Progenitor cell of endocrine pancreas (in vitro differentiated cells): ENCODE results near the gene ADAT3. TPM values are rescaled to one million over a fixed set of nuclear protein-coding genes. Genes with fewer than 3 reads are reported as not detected.

Experiments
- DNase-seq: peaks from one replicate; pipeline ENCODE4 v3.0.0; 2021; ENCODE audit warnings: low spot score; ENCODE audit not compliant: unreplicated experiment
- H3K27ac Mint-ChIP-seq: 2 replicates; pipeline ENCODE4 v1.8.0; 2021; ENCODE audit warnings: mild to moderate bottlenecking, moderate library complexity, mixed read lengths
- H3K27me3 Mint-ChIP-seq: 2 replicates; pipeline ENCODE4 v1.8.0; 2021; ENCODE audit warnings: mixed read lengths
- H3K36me3 Mint-ChIP-seq: 2 replicates; pipeline ENCODE4 v1.8.0; 2022; ENCODE audit warnings: mixed read lengths; ENCODE audit not compliant: insufficient read depth
- H3K4me1 Mint-ChIP-seq: 2 replicates; pipeline ENCODE4 v1.8.0; 2021; ENCODE audit warnings: low read depth, mixed read lengths
- H3K4me3 Mint-ChIP-seq: 2 replicates; pipeline ENCODE4 v1.8.0; 2021; ENCODE audit warnings: low read depth, mild to moderate bottlenecking, moderate library complexity, mixed read lengths
- H3K9me3 Mint-ChIP-seq: 2 replicates; pipeline ENCODE4 v1.8.0; 2021; ENCODE audit warnings: low read depth, mixed read lengths
- long read RNA-seq: library from polyadenylated mRNA; unstranded; transcript quantifications from one replicate; pipeline ENCODE4 v2.0.0, GENCODE V29; 2020
- total RNA-seq: library from RNA; stranded (reverse); gene quantifications from 2 replicates; pipeline ENCODE4 v1.2.1, GENCODE V29; 2021
- TF ChIP-seq, protein P1 (sequence below): fragments of 200-600 bp; sonication (generic); IDR thresholded peaks from one replicate; pipeline ENCODE4 v1.5.0; 2021; ENCODE audit warnings: antibody characterized with exemption, mild to moderate bottlenecking; ENCODE audit not compliant: unreplicated experiment

Gene ADAT3
- total RNA-seq: 14.1 and 16.2 TPM in 2 replicates
- long read RNA-seq: 0 reads

DNA sequence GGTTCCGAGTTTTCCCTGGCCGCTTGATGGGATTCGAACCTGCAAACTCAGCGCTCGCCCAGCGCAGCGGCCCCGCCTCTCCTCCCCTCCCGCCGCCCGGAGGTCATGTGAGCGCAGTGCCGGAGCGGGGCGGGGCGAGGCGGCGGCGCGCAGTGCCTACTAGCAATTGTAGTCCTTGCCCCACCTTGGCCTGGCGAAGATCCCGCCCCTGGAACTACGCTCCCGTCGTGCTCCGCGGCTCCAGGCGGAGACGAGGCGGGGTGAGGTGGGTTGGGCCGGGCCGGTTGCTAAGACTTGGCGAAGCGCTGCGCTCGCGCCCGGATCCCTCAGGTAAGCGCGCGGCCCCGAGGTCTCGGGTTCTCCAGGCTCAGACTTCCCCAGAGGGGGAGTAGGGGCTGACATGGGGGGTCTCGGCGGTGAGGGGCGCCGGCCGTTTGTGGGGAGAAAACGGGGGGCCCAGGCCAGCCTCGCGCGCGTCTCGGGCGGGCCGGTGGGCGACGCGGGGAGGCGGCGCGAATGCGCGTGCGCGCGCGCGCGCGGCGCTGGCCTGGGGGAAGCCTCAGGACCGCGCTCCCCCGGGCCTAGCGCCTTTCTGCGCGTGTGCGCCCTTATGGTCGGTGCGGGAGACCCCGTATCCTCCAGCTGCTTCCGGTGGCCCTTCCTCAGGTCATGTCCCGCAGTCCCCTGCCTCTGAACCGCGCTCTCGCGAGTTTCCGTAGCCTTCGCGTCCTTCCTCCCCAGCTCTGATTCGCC, at the start of gene ADAT3, which contains the start of gene SCAMP4:
Gene ADAT3, plus strand, starts transcription at position 290 of the 753 bp plus-strand sequence. CDS start 6,649 bp downstream, outside the sequence.
Gene SCAMP4, plus strand, starts transcription at position 290 of the 753 bp plus-strand sequence. CDS start 9,621 bp downstream, outside the sequence.
- Mint-ChIP-seq H3K27me3 (no peaks in the 10 kb centered on the region), H3K4me1 (peaks cover 10% of the 10 kb centered on the region), H3K27ac (peak within 1 kb of the TSS; percentile 98), H3K4me3 (peak within 1 kb of the TSS; percentile 78), H3K9me3 (no peaks in the 10 kb centered on the region), H3K36me3 (peaks cover 3% of the 10 kb centered on the region)
- TF ChIP-seq, protein P1, sequence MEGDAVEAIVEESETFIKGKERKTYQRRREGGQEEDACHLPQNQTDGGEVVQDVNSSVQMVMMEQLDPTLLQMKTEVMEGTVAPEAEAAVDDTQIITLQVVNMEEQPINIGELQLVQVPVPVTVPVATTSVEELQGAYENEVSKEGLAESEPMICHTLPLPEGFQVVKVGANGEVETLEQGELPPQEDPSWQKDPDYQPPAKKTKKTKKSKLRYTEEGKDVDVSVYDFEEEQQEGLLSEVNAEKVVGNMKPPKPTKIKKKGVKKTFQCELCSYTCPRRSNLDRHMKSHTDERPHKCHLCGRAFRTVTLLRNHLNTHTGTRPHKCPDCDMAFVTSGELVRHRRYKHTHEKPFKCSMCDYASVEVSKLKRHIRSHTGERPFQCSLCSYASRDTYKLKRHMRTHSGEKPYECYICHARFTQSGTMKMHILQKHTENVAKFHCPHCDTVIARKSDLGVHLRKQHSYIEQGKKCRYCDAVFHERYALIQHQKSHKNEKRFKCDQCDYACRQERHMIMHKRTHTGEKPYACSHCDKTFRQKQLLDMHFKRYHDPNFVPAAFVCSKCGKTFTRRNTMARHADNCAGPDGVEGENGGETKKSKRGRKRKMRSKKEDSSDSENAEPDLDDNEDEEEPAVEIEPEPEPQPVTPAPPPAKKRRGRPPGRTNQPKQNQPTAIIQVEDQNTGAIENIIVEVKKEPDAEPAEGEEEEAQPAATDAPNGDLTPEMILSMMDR: no peak
- peak; percentile 94 for DNase-seq

DNA sequence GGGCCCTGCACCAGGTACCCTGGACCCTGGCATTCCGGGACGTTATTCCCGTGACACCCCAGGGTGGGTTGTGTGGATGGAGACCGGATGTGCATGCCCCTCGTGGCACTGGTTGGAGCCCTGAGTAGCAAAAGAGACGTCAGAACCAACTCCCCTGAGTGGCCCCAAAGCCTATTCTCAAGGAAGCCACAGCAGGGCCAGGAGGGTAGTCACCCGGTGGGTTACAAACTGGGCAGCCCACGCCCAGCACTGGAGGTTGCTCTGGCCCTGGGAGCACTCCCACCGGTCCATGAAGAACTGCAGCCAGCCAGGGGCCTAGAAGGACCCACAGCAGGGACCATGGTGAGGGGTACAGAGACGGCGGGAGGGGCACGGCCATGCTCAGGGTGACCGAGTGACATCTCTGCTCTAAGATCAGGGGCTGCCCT, 49.4 kb upstream of the ADAT3 start:
- DNase-seq: no peak
- TF ChIP-seq, protein P1: no peak
- H3K27me3 Mint-ChIP-seq: peaks cover 4% of the 10 kb centered on the region
- H3K4me1 Mint-ChIP-seq: peaks cover 4% of the 10 kb centered on the region
- no peak overlapping the region for H3K27ac Mint-ChIP-seq
- H3K36me3 Mint-ChIP-seq: peaks cover 1% of the 10 kb centered on the region
- H3K9me3 Mint-ChIP-seq: no peaks in the 10 kb centered on the region
- H3K4me3 Mint-ChIP-seq: no peak overlapping the region

DNA sequence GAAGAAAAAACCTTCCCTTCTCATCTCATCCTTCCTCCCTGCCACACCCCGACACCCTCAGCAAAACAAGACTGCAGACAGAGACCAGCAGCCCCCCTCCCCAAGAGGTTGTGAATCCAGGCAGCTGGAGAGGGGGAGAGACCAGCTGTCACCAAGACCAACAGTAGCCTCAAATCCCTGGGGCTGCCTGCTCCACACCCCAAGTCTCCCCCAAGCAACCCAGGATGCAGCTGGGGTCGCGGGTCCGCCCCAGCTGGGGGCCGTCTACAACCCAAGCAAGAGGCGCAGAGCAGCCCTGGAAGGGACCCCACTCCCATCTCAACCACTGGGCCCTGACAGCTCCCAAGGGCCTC, 48.9 kb upstream of the ADAT3 start:
- H3K27ac Mint-ChIP-seq: peak overlapping the region; percentile 81
- peaks cover 8% of the 10 kb centered on the region for H3K27me3 Mint-ChIP-seq
- H3K4me3 Mint-ChIP-seq: no peak overlapping the region
- H3K4me1 Mint-ChIP-seq: peaks cover 7% of the 10 kb centered on the region
- H3K36me3 Mint-ChIP-seq: peaks cover 1% of the 10 kb centered on the region
- H3K9me3 Mint-ChIP-seq: no peaks in the 10 kb centered on the region
- no peak for DNase-seq
- TF ChIP-seq, protein P1: no peak

DNA sequence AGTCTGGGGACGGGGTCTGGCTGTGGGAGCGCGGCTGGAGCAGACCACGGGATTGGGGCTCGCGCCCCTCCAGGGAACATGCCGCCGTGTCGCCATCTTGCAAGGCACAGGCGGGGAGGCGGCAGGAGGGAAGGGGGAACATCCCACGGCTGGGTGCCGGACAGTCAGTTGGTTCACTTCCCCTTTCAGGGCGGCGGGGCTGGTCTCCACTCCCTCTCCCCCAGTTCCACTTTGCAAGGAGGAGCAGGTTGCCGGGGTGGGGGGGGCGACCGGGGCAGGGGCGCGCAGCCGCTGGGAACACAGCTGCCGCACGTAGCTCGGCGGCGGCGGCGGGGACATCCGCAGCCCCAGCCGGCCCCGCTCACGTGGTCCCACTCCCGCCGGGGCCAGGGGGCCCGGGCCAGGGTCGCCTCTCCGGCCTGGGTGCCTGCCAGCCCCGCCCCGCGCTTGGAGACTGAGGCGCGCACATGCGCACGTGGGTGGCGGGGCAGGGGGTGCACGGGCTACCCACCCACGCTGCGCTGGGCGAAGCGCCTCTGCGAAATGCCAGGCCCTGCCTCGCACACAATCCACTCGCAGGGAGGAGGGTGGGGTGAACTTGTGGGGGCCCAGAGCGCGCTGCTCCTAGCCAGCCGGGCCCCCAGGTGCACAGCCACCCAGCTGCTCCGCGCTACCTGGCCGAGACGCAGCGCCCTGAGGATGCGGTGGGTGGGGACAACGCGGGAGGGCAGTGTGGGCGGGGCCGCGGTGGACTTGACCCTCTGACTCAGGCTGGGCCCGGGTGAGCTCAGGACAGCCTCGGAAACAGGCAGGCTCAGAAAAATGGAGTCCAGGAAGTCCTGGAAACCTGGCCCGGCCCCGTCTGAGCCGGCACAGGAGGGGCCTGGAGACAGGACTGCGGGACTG, 48.2 kb upstream of the ADAT3 start:
- TF ChIP-seq, protein P1: no peak
- peak; percentile 56 for DNase-seq
- Mint-ChIP-seq H3K9me3 (no peaks in the 10 kb centered on the region), H3K4me3 (peak overlapping the region; percentile 19), H3K36me3 (peaks cover 1% of the 10 kb centered on the region), H3K27ac (no peak overlapping the region), H3K4me1 (peaks cover 10% of the 10 kb centered on the region), H3K27me3 (peaks cover 15% of the 10 kb centered on the region)

DNA sequence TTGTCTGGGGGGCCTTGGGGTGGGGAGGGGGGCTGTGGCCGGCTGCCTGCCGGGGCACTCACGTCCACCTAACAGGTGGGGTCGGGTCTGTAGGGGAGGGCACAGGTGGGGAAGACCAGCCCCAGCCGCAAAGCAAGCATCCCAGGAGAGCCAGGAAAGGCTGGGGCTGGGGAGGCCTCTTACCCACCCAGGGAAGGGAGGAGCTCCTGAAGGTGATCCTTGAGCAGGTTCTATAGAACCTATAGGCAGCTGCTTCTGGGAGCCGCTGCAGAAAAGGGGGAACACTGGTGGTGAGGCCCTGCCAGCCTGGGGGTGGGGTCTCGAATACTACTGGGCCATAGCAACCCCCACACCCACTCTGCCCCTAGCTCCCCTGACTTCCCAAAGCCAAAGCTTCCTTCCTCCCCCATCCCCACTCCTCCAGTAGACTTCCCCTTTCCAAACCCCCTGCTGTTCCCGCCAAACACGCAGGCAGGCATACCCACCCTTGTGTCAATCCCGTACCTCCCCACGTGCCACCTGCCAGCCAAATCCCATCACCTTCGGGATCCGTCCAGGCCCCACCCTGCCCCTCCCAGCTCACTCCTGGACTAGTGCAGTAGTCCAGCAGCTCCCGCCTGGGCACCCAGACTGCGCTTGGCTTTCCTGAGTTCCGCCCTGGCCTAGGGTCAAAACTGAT, 47.4 kb upstream of the ADAT3 start:
- Mint-ChIP-seq H3K27me3 (peaks cover 21% of the 10 kb centered on the region), H3K36me3 (peaks cover 1% of the 10 kb centered on the region), H3K4me1 (peaks cover 10% of the 10 kb centered on the region), H3K4me3 (peak overlapping the region; percentile 21), H3K27ac (no peak overlapping the region), H3K9me3 (no peaks in the 10 kb centered on the region)
- TF ChIP-seq, protein P1: no peak
- DNase-seq: no peak
